SK-N-SH treated with all-trans-retinoic acid at 6 μM for 48 hours (cell line): ENCODE data around the gene PTGIR.

Source experiments
- ATAC-seq: fragments of 200-7000 bp; cut with Tn5 transposase; 3 replicates; pipeline ENCODE4 v1.9.1; 2020; ENCODE audit warnings: mild to moderate bottlenecking, moderate library complexity
- ARNTL ChIP-seq: fragments of 450-650 bp; formaldehyde crosslinking; IDR thresholded peaks from 2 replicates; pipeline ENCODE4 v1.5.0; 2020; ENCODE audit warnings: low read depth, mild to moderate bottlenecking, moderate library complexity, borderline replicate concordance
- BACH2 ChIP-seq: fragments of 250-450 bp; sonication (Bioruptor Pico); IDR thresholded peaks from 2 replicates; pipeline ENCODE4 v1.9.0; 2021; ENCODE audit warnings: mild to moderate bottlenecking, borderline replicate concordance
- ESRRG ChIP-seq: fragments of 250-450 bp; sonication (Bioruptor Pico); IDR thresholded peaks from 2 replicates; pipeline ENCODE4 v1.6.1; 2021; ENCODE audit warnings: mild to moderate bottlenecking
- RARB ChIP-seq: fragments of 250-450 bp; sonication (Bioruptor Pico); IDR thresholded peaks from 2 replicates; pipeline ENCODE4 v1.8.0; 2021; ENCODE audit warnings: mild to moderate bottlenecking, moderate library complexity
- TOX ChIP-seq: fragments of 250-450 bp; sonication (Bioruptor Pico); IDR thresholded peaks from 2 replicates; pipeline ENCODE4 v1.8.0; 2021; ENCODE audit warnings: mild to moderate bottlenecking, moderate library complexity, borderline replicate concordance
- ZFP3 ChIP-seq: fragments of 250-450 bp; sonication (Bioruptor Pico); IDR thresholded peaks from 2 replicates; pipeline ENCODE4 v1.5.0; 2020; ENCODE audit warnings: mild to moderate bottlenecking, moderate library complexity
- ZFP30 ChIP-seq: fragments of 450-650 bp; formaldehyde crosslinking; IDR thresholded peaks from 2 replicates; pipeline ENCODE4 v1.5.0; 2022; ENCODE audit warnings: mild to moderate bottlenecking, moderate library complexity
- ZNF565 ChIP-seq: fragments of 450-650 bp; formaldehyde crosslinking; conservative IDR thresholded peaks from 2 replicates; pipeline ENCODE4 v1.5.0; 2020; ENCODE audit warnings: low read depth, mild to moderate bottlenecking, moderate library complexity
- TF ChIP-seq, protein P1 (sequence below): fragments of 250-450 bp; sonication (Bioruptor Pico); IDR thresholded peaks from 2 replicates; pipeline ENCODE4 v1.5.1; 2020; ENCODE audit warnings: low read depth, mild to moderate bottlenecking, moderate library complexity
- TF ChIP-seq, protein P2 (sequence below): fragments of 250-450 bp; sonication (Bioruptor Pico); IDR thresholded peaks from 2 replicates; pipeline ENCODE4 v1.5.1; 2021; ENCODE audit warnings: mild to moderate bottlenecking, moderate library complexity
- TF ChIP-seq, protein P3 (sequence below): fragments of 250-450 bp; sonication (Bioruptor Pico); IDR thresholded peaks from 2 replicates; pipeline ENCODE4 v1.5.0; 2020; ENCODE audit warnings: mild to moderate bottlenecking, moderate library complexity
- TF ChIP-seq, protein P4 (sequence below): fragments of 250-450 bp; sonication (Bioruptor Pico); IDR thresholded peaks from 2 replicates; pipeline ENCODE4 v1.8.0; 2020; ENCODE audit warnings: mild to moderate bottlenecking, moderate library complexity, borderline replicate concordance

Gene PTGIR

DNA sequence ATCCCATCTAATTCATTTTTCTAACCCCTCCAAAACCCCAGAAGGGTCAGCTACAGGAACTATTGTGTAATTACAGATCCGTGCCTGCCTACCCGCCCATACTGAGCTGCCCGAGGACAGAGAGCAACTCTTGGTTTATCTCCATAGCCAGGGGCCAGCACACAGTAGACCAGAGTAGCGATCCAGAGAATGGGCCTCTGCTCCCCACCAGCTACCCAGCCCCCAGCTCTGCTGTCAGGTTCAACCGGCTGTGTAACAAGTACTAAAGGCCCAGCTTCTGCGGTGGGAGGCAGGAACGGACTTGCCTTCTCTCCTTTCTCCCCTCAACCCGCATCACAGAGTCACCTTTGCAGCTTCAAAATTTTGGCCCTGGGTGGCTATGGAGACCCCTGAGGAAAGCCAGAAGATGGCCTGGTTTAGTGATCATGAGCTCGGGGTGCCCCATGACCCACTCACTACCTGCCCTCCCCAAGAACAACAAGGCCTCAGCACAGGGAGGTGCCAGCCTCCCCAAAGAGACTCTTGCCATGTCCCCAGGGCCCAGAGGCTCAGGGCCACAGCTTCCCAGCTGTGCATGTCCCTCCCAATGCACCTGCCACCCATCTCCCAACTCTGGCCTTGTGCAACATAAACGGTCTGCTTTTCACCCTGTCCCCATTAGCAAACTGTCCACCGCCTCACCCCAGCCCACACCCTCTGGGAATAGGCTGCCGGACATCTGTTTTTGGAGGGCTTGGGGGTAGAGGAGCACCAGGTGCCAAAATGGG lies 18.0 kb downstream of the PTGIR start (continued):
- TF ChIP-seq, protein P1, sequence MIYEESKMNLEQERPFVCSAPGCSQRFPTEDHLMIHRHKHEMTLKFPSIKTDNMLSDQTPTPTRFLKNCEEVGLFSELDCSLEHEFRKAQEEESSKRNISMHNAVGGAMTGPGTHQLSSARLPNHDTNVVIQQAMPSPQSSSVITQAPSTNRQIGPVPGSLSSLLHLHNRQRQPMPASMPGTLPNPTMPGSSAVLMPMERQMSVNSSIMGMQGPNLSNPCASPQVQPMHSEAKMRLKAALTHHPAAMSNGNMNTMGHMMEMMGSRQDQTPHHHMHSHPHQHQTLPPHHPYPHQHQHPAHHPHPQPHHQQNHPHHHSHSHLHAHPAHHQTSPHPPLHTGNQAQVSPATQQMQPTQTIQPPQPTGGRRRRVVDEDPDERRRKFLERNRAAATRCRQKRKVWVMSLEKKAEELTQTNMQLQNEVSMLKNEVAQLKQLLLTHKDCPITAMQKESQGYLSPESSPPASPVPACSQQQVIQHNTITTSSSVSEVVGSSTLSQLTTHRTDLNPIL (CRISPR knock-in tag) = no peak
- no peak for TF ChIP-seq TOX (CRISPR knock-in tag)
- TF ChIP-seq, all 23 proteins: peak for 0

DNA sequence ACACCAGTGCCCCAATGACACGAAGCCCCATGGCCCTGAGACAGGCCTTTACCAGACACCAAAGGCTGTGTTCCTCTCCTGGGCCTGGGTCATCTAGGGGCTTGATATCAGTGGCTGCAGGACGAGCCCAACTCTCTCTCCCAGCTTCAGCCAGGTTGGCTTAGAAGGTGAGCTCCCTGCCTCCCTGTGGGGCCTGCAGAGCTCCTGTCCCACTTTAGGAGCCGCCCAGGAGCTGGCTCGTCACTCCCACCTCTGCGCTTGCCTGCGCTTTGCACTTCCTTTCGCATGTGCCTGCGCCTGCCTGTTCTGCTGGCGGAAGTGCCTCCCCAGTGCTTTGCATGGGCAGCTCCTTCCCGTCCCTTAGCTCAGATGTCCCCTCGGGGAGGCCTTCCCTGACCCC lies 18.9 kb downstream of the PTGIR start:
- TF ChIP-seq ZFP3 (CRISPR knock-in tag) = no peak
- TF ChIP-seq ARNTL (CRISPR knock-in tag) = no peak
- TF ChIP-seq BACH2 (CRISPR knock-in tag) = no peak
- TF ChIP-seq ZNF565 (CRISPR knock-in tag) = no peak
- TF ChIP-seq, protein P2, sequence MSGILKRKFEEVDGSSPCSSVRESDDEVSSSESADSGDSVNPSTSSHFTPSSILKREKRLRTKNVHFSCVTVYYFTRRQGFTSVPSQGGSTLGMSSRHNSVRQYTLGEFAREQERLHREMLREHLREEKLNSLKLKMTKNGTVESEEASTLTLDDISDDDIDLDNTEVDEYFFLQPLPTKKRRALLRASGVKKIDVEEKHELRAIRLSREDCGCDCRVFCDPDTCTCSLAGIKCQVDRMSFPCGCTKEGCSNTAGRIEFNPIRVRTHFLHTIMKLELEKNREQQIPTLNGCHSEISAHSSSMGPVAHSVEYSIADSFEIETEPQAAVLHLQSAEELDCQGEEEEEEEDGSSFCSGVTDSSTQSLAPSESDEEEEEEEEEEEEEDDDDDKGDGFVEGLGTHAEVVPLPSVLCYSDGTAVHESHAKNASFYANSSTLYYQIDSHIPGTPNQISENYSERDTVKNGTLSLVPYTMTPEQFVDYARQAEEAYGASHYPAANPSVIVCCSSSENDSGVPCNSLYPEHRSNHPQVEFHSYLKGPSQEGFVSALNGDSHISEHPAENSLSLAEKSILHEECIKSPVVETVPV = no peak
- TF ChIP-seq, protein P1 (CRISPR knock-in tag) = no peak
- TF ChIP-seq ZFP30 (CRISPR knock-in tag) = no peak
- no peak for TF ChIP-seq ESRRG (CRISPR knock-in tag)

DNA sequence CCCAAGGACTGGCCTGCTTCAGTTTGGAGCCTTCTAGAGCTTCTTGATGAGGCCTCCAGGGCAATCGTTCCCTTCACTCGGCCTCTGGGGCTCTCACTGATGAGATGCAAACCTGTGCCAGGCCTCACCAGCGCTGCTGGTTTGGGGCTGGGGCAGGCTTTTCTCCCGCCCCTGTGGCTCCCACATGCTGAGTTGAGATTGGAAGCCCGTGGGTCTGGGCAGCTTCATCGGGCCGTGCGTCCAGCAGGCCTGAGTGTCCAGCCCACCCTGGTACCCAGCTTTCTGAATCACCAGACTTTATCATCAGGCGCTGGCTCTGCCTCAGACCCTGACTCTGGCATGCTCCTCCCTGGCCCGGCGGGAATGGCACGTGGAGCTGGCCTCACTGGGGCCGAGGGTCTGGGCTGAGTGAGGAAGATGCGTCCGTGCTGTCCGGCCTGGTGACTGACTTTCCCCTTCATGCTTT lies 19.5 kb downstream of the PTGIR start:
- TF ChIP-seq RARB (CRISPR knock-in tag) = no peak
- no peak for TF ChIP-seq ARNTL (CRISPR knock-in tag)
- TF ChIP-seq ZFP30 (CRISPR knock-in tag) = no peak
- TF ChIP-seq, protein P3, sequence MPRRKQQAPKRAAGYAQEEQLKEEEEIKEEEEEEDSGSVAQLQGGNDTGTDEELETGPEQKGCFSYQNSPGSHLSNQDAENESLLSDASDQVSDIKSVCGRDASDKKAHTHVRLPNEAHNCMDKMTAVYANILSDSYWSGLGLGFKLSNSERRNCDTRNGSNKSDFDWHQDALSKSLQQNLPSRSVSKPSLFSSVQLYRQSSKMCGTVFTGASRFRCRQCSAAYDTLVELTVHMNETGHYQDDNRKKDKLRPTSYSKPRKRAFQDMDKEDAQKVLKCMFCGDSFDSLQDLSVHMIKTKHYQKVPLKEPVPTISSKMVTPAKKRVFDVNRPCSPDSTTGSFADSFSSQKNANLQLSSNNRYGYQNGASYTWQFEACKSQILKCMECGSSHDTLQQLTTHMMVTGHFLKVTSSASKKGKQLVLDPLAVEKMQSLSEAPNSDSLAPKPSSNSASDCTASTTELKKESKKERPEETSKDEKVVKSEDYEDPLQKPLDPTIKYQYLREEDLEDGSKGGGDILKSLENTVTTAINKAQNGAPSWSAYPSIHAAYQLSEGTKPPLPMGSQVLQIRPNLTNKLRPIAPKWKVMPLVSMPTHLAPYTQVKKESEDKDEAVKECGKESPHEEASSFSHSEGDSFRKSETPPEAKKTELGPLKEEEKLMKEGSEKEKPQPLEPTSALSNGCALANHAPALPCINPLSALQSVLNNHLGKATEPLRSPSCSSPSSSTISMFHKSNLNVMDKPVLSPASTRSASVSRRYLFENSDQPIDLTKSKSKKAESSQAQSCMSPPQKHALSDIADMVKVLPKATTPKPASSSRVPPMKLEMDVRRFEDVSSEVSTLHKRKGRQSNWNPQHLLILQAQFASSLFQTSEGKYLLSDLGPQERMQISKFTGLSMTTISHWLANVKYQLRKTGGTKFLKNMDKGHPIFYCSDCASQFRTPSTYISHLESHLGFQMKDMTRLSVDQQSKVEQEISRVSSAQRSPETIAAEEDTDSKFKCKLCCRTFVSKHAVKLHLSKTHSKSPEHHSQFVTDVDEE = no peak
- no peak for TF ChIP-seq ZFP3 (CRISPR knock-in tag)
- TF ChIP-seq, protein P4, sequence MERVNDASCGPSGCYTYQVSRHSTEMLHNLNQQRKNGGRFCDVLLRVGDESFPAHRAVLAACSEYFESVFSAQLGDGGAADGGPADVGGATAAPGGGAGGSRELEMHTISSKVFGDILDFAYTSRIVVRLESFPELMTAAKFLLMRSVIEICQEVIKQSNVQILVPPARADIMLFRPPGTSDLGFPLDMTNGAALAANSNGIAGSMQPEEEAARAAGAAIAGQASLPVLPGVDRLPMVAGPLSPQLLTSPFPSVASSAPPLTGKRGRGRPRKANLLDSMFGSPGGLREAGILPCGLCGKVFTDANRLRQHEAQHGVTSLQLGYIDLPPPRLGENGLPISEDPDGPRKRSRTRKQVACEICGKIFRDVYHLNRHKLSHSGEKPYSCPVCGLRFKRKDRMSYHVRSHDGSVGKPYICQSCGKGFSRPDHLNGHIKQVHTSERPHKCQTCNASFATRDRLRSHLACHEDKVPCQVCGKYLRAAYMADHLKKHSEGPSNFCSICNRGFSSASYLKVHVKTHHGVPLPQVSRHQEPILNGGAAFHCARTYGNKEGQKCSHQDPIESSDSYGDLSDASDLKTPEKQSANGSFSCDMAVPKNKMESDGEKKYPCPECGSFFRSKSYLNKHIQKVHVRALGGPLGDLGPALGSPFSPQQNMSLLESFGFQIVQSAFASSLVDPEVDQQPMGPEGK (CRISPR knock-in tag) = no peak
- ATAC-seq = no peak

More for the DNA sequence above, 18.9 kb downstream of the PTGIR start:
- no peak for ATAC-seq

DNA sequence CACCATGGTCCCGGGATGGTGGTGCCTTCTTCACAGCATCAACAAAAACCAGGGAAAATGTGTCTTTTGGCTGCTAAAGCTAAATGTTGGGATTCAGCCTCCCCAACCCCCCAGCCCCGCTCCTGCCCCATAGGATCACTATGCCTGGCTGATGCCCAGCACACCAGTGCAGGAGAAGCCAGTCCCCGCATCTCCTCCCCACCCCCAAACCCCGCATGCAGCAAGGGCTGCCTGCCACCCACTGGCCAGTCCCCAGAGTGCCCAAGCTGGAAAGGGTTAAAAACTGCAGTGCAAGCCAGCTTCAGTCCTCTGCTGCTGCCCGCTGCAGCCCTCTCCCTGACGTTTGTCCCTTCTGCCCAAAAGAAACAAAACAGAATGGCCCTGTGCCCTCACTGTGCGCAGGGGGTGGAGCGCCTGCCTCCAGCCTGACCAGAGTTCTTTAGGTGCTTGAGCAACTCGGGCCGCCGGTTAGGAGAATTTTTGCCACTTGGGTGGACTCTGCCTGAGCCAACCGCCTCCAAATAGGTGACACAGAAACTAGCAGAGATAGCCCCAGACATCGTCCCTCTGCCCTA lies 20.0 kb downstream of the PTGIR start:
- no peak for TF ChIP-seq ZFP3 (CRISPR knock-in tag)
- TF ChIP-seq, protein P2 = no peak
- TF ChIP-seq, protein P4 (CRISPR knock-in tag) = no peak
- no peak for ATAC-seq
